ENCODE measurements around the gene PWWP3B.

GRCh38 chrX:106178826-106179225 lies 10.7 kb downstream of the PWWP3B start:
- TF ChIP-seq POLR2A (IDR thresholded peaks at IDR 0.05): no peak
- no peak for TF ChIP-seq CTCF (IDR thresholded peaks at IDR 0.05)
- TF ChIP-seq POLR2AphosphoS5 (IDR thresholded peaks at IDR 0.05): no peak
- TF ChIP-seq EP300 (IDR thresholded peaks at IDR 0.05): no peak

All from suprapubic skin (tissue), 4 donors.